CD4-positive, alpha-beta T cell treated with Interleukin-1 beta for 1 hour (primary cell): Measurements from ENCODE around the gene DZIP1L.
"Not testable (repeated sequence)": the region's sequence is repeated elsewhere in the genome, so short reads cannot be mapped to it uniquely, and the experiment has no call there.

Experiments used
- DNase-seq, 2 donors: peaks; one replicate each; pipeline ENCODE4 v3.0.0-alpha.2; 2020 to 2022

The DZIP1L gene

GRCh38 chr3:138112362-138112761, 3.0 kb downstream of the DZIP1L start:
- no peak for DNase-seq

DNA sequence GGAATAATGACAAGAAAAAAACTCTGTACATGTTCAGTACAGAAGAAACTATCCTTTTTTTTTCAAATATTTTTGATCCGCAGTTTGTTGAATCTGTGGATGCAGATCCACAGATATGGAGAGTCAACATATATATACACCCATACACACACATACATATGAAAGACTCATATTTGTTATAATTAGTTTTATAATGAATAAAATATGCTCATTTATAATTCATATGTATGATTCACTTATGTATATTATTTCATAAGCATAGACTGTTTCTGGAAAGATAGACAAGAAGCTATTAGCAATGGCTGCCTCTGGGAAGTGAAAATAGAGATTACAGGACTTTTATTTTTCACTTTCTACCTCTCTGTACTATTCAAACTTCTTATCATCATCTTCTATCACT, 9.8 kb downstream of the DZIP1L start:
- no peak for DNase-seq

- DNase-seq = no peak
These were observed 11.9 kb downstream of the DZIP1L start for GRCh38 chr3:138103466-138103865.

GRCh38 chr3:138101351-138101940, 14.0 kb downstream of the DZIP1L start:
- DNase-seq = not testable (repeated sequence)

DNA sequence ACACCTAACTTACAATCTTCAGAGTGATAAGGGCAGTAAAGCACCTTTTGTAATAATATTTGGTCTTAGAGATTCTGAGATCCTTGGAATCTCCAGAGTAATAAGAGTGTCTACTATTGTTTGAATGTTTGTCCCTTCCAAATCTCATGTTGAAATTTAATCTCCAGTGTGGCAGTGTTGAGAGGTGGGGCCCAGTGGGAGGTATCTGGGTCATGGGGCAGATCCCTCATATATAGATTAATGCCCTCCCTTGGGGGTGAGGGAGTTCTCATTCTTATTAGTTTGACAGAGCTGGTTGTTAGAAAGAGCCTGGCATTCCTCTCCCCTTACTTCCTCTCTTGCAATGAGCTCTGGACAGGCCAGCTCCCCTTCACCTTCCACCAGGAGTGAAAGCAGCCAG, 16.0 kb downstream of the DZIP1L start:
- no peak for DNase-seq

DNA sequence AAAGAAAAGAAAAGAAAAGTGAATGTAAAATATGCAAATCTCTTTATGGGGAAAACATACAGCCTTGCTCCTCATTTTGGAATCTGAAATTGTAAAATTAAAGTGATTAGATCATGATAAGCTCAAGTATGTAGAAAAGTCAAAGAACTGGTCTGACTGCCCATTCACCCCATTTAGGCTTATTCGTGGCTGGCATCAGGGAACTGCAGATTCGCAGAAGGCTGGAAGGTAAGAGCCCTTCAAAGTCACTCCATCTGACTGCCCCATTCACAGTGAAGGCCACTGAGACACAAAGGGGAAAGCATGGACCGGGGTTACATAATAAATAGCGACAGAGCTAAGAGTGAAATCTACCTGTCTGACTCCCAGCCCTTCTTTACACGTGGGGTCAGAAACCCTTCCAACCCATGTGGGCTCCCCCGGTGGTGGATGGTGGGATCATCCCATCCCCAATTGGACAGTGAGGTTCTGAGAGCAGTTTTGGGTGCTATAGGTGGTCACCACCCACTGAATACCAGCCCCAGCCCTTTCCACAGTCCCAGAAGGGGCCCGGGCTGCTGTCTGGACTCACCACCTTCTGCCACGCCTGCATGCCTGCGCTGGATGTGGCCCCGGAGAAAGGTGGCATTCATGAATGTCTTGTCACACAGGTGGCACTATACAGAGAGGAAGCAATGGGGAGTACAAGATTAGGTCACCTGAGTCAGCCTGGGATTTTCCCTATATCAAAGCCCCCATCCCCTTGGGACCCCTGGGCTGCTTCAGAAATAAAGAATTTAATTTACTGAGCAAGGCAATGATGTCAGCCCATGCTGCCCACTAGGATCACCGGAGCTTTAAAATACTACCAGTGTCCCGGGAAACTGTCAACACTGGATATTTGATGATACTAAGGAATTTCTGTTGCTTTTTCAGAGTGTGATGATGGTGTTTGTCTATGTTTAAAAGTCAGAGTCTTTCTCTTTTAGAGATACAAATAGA, 17.9 kb downstream of the DZIP1L start:
- DNase-seq = no peak

GRCh38 chr3:138093721-138094120, 21.7 kb downstream of the DZIP1L start:
- DNase-seq = no peak

GRCh38 chr3:138092023-138092422, 23.4 kb downstream of the DZIP1L start:
- no peak for DNase-seq

DNA sequence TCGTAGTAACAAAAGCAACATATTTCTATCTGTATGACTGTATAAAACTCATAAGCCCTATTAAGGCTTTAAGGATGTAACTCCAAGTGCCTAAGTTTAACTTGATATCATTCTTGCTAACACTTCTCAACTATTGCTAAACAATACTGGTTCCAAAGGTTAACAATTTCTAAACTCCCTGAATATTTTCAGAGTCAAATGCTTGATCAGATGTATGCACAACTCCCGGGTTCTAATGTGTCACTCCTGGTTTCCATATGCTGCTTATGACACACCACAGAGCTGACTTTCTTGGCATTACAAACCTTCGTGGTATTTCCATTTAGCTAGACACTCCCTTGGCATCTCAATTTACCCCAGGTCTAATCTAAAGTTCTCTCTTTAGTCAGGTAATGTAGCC, 26.3 kb downstream of the DZIP1L start:
- no peak for DNase-seq

- not testable (repeated sequence) for DNase-seq
These were observed 29.7 kb downstream of the DZIP1L start for GRCh38 chr3:138085745-138086144.

DNA sequence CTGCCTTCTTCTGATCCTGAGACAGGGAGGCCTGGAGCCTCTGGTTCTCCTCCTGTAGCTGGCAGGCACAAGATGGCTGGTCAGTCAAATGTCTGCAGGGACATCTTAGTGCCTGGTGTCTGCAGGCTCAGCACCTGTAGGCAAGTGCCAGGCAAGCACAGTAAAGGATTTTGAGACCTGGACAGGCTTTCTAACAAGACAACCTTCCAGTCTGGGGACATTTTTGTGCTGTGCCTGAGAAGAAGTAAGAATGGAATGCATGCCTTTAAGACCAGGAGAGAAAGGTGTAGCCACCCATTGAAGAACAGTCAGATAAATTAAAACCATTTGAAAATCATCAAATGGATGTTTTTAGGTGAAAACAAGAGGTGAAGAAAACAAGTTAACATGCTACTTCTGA, 31.2 kb downstream of the DZIP1L start:
- no peak for DNase-seq

- DNase-seq = no peak
These were observed 32.4 kb downstream of the DZIP1L start for GRCh38 chr3:138082992-138083386.

- no peak for DNase-seq
These were observed 33.1 kb downstream of the DZIP1L start for GRCh38 chr3:138082085-138082991.

DNA sequence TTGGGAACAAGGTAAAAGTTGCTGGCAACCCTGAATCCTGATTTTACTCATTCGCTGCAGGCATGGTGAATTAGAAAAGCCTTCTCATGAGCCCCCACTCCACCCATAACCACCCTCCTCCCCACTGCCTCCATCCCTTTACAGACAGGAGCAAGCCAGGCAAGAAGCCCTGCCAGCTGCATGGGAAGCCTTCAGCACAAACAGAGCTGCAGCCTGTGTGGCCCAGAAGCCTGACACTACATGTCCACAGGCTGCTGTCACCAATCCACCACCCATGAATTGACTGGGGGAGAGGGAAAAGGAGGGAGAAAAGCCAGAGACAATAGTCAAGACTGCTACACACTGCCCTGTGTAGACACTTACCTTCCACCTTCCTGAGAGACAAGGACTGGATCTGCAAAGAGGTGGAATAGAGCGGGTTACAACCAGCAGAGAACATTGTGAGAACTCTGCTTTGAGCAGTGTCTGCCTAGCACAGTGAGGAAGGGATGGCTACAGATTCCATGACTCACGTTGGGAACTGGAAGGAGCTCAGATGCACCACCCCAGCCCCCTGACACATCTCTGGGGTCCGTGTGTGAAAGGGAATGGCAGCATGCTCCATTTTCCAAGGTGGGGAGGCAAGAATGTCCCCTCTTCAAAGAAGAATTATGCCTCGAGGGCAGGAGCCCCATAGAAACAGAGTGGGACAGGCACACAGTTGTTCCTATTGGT, 33.9 kb downstream of the DZIP1L start:
- no peak for DNase-seq

GRCh38 chr3:138079901-138080300, 35.5 kb downstream of the DZIP1L start:
- DNase-seq = no peak

GRCh38 chr3:138078901-138079344, 36.5 kb downstream of the DZIP1L start:
- peak in 1 of 2 donors; percentile 42 for DNase-seq

DNA sequence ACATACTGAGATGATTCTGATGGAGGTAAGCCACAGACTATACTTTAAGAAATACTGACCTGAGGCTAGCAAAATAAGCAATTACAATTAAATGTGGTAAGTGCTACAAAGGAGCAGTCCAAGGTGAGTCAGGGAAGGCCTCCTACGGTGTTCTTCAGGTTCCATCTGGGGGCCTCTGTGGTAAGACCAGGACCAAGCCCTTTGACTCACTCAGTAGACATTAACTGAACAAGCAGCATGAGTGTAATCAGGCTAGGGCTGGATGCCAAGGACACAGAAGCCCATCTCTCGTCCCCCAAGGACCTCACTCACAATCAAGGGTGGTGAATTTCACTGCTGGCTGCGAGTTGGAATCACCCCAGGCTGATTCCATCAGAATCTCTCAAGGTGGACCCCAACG, 37.3 kb downstream of the DZIP1L start:
- DNase-seq = no peak

DNA sequence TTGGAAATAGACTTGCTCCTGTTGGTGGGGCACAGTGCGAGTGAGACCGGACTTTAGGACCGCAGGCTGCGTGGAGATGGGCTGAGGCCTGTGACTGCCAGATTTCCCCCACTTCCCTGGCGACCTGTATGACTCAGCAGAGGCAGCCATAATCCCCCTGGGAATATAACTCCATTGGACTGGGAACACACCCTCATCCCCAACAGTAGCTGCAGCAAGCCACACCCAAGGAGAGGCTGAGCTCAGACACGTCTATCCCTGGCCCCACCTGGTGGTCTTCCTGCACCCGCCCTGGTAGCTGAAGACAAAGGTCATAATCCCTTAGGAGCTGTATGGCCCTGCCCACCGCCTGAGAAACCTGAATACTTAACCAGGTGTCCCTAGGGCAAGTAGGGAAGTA, 42.6 kb downstream of the DZIP1L start:
- no peak for DNase-seq

DNA sequence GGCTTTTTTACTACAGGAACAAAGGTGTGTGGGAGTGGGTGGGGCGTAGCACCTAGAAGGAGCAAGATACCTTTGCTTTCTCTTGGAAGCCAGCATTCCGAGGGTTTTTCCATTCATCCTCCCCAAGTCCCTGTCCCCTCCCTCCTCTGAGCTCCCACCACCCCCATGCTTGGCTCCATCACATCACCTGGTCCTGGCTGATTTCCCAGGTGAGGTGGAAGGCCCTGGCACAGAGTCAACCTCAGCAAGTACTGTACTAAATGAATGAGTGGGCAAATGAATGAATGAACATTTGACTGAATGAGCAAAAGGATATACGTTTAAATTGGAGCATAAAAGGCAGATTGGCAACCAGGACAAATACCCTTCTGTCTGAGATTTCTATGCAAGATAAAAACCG, 45.4 kb downstream of the DZIP1L start:
- DNase-seq = no peak

DNA sequence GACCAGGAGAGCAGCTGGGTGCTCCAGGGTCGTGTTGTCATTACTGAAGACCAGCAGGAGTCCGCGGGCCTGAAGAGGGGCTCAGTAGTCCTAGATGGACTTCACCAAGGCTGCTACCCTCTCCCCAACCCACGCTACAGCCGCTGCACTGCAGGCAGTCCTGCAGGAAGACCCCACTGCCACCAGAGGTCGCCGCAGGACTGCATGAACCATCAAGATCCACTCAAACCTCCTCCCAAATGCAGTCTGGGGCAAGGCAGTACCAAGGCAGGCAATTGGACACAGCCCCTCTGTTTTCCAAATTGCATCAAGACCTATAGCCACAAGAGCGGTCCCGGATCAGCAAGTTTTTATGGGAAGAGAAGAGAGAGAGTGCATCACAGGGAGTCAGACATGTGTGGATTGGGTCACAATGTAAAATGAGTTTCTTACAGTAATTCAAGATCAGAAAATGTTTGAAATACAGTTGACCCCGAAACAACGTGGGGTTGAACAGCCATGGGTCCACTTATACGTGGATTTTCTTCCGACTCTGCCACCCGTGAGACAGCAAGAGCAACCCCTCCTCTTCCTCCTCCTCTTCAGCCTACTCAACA, 46.7 kb downstream of the DZIP1L start:
- peak; percentile 64 to 67 for DNase-seq

DNA sequence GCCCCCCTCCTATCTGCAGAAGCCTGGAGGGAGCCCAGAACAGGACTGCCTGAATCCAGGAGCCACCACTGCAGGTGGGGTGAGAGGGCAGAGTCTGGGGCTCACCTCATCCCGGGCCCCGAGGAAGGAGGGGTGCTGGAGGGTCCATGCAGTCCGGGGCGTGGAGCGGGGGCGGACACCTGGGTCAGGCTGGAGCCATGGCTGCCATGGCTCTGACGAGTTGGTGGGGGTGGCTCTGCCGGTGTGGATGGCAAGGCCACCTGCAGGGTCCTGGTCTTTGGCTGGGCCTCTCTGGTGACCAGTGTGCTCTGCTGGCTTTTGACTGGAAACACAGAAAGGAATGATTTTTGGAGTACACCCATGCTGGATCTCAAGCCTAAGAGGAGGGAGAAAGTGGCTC, 47.4 kb downstream of the DZIP1L start:
- no peak for DNase-seq

- no peak for DNase-seq
These were observed 48.4 kb downstream of the DZIP1L start for GRCh38 chr3:138066972-138067371.
